ENCODE data around the gene TPP1.
A peak's percentile ranks its signal among the peaks of the same experiment; 100 is the strongest.

TPP1 gene

DNA sequence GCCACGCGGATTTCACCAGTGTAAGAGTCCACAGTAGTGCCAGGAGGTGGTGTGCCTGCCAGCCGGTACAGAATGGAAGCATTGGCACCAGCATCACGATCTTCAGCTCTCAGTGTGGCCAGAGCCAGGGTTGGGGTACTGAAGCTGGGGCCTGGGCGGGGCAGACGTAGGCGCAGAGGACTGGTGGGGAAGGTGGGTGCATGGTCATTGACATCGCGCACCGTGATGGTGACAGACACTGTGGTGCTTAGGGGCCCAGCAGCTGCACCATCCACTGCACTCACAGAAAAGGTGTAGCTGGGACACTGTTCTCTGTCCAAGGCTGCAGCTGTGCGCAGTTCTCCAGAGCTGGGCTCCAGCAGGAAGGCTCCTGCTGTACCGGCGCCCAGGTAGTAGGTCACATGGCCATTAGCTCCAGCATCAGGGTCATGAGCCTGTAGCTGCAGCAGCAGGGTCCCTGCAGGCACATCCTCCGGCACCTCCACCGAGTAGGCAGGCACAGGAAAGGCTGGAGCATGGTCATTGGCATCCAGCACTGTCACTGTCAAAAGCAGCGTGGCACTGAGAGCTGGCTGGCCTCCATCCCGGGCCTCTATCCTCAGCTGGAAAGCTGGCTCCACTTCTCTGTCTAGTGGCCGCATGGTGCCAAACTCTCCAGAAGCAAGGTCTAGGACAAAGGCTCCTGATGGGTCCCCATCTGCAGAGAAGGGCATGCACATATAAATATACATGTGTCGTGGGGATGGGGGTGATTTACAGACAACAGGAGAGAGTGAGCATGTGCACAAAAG, 7.9 kb upstream of the TPP1 start:
- DNase-seq, result no peak

GRCh38 chr11:6625832-6626420, 6.7 kb upstream of the TPP1 start:
- DNase-seq, result no peak

- DNase-seq, result no peak
Measured at GRCh38 chr11:6625156-6625831, 6.1 kb upstream of the TPP1 start.

- no peak for DNase-seq
Measured at GRCh38 chr11:6623391-6624363, 4.5 kb upstream of the TPP1 start.

GRCh38 chr11:6622261-6623171, 3.3 kb upstream of the TPP1 start:
- DNase-seq, result no peak

GRCh38 chr11:6621711-6622211, 2.5 kb upstream of the TPP1 start:
- no peak for DNase-seq

- no peak for DNase-seq
Measured at GRCh38 chr11:6620636-6621035, 1.4 kb upstream of the TPP1 start.

DNA sequence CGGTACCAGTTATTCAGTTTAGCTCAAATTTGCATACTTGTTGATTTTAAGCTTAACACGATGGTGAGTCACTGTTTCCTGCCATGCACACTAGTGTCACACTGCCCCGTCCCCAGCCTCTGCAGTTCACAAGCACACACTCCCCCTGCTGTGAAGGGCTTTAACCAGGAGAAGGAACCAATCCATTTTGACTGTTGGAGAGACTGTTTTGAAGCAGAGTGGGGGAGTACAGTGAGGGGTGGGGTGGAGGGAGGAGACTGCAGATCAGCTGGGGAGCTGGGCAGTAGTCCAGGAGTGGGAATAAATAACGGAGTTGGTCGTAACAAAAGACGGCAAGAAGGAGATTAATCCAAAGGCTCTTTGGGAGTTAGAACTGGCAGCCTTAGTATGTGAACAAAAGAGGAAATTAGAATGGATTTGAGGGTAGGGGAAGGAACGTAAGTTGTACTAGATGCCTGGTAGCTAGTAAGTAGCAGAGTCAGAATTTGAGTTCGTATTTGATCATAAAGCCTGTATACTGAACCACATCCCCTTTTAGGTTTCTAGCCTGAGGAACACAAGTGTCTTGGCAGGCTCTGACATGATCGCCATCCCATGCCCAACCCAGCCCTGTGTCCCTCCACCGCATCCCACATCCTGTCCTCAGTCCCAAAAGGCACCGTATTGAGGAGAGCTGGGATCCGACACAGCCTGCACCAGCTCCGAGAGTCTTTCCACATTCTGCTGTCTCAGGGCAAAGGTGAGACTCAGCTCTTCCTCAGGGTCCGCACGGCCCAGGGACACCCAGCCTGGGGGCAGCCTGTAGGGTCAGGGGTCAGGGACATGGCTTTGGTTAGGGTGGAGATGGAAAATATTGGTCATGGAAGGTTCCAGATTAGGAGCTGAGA, 862 bp downstream of the TPP1 start:
- DNase-seq, result peak; percentile 42 to 72 (median 60)

DNA sequence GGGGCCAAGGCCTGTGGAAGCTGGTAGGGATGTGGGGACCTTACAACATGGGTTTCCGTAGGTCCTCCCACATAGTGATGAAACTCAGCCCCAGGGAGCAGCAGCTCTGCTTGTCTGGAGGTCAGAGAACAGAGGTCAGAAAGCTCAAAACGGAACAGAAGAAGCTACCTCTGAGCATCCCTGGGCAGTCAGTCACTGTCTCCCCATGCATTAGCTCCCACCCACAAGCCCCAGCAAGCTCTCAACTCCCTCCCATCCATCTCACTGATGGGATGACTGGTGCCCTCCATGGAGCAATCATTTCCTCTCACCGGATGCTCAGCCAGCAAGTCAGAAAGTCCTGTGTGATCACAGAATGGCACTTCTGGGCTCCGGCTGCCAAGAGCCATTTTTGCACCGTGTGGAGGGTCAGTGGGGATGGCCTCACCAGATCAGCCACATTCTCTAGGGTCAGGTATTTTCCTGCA, 1.9 kb downstream of the TPP1 start:
- DNase-seq, result no peak

GRCh38 chr11:6616596-6617250, 2.5 kb downstream of the TPP1 start:
- no peak for DNase-seq

- no peak for DNase-seq
Measured at GRCh38 chr11:6615882-6616585, 3.2 kb downstream of the TPP1 start.

GRCh38 chr11:6615046-6615445, 4.2 kb downstream of the TPP1 start:
- DNase-seq, result no peak

GRCh38 chr11:6614446-6614845, 4.8 kb downstream of the TPP1 start:
- no peak for DNase-seq

- no peak for DNase-seq
Measured at GRCh38 chr11:6613496-6613895, 5.7 kb downstream of the TPP1 start.

DNA sequence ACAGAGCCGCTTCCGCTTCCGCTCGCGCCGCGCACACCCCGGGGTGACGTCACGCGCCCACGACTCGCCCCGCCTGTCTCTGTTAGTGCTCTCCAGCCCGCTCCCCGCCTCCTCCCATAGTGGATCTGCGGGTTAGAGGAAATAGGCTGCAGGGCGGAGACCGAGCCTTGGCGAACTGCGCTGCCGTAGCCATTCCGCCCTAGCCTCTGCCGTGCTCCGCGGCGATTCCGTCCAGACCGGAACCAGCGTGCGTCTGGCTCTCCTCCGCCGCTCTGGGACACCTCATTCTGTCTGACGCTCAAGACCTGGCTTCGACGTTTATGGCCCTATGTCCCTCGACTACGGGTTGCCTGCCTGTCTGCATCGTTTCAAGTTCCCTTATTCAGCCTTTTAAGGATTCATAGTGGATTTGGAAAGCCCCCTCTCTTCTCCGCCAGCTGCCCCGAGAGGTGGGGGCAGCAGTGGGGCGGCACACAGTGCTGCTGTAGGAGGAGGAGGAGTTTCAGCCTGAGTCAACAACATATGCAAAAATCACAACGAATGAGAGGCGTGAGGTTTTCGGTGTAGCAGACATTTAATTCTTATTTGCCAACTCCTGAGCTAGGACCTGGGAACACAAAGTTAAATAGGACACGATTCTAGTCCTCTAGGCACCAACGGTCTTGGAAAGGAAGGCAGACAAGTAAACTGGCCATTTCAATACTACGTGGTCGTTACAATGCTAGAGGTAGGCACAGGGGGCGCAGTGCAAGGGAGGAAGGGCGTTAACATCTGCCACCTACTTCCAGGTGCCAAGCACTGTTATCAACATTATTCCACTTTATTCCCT, 6.8 kb downstream of the TPP1 start, which contains the start of gene TAF10:
Gene TAF10, minus strand, starts transcription at position 4 of the 829 bp plus-strand sequence. CDS start 27 bp downstream, outside the sequence.
- peak; percentile 92 to 96 (median 95) for DNase-seq

DNA sequence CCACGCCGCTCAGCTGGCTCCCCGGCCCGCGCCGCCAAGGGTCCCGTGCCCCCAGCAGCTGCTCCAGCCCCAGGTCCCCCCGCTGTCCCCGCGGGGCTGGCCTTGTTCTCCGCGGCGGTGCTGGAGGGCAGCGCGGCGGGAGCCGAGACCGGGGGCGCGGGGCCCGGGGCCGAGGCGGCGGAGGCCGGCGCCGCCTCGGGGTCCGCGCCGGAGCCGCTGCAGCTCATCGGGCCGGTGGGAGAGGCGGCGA, 7.3 kb downstream of the TPP1 start:
- peak in 1 of 5 donors; percentile 36 for DNase-seq

DNA sequence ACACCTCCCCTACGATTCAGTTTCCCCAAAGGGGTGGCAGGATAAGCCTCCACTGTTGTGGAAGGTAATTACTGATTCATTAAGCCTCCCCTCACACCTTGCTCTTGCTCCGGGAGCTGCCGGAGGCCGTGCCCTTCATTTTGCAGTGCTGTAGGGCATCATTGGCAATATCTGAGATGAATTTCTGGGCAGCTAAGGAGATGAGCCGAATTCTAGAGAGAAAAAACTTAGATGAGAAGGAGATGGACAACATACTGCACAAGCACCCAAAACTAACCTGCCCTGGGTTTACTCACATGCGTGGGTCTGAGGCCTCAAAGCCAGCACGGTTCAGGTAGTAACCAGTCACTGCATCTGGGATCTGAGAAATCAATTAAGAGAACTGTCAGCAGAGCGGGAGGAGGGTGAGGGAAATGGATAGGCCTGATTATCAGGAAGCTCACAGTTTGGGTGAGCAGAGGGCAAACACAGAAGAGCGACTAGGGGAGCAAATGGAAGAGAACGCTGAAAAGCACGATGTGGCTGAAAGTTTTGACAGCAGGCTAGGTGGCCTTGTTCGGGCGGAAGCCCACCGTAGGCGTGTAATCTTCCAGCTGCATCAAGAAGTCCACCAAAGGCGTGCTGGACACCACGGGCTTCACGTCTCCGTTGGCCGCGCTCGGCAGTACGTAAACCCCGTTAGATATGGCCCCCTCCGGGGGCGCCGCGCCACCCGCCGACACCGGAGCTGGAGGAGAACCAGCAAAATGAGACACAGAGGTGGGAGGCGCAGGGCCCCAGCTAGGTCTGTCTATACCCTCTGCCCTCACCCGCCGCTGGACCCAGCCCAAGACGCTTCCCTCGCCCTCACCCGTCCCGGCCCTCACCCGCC, 7.9 kb downstream of the TPP1 start:
- peak in 1 of 5 donors; percentile 22 for DNase-seq

Data from T-helper 1 cell (primary cell).